Retinal pigment epithelial cell (primary cell): Measurements from ENCODE around the gene SPATS2L.

ENCODE experiments used
- DNase-seq: peaks from one replicate; pipeline ENCODE4 v3.0.0-alpha.2; 2010; ENCODE audit warnings: low read depth
- H3K4me3 ChIP-seq: 2 replicates; pipeline ENCODE4 v1.5.1; 2011; ENCODE audit warnings: mild to moderate bottlenecking, low read length, control low read depth, moderate library complexity
- TF ChIP-seq, protein P1 (sequence below): conservative IDR thresholded peaks from 2 replicates; pipeline ENCODE4 v1.5.1; 2011; ENCODE audit warnings: low read depth, low read length, control low read depth, inconsistent platforms

Gene SPATS2L

DNA sequence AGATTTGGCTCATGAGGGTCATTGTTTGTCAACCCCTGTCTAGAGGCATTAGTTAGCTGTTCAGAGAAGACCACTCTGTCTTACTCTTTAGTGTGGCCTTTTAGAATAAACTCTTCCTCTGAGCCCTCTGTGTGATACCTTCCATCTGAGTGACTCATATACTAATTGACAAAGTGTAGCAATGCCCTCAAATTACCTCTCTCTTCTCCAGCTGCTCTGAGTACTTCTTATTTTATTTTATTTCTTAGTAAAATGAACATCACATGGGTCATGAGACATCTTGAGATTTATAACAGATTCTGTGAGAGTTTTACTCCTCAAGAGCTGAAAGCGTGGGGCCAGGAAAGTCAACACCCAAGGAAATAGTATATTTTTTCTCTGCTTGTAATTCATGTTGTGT is 136.0 kb downstream of the SPATS2L start:
- DNase-seq, result no peak
- H3K4me3 ChIP-seq, result no peak overlapping the region
- TF ChIP-seq, protein P1, sequence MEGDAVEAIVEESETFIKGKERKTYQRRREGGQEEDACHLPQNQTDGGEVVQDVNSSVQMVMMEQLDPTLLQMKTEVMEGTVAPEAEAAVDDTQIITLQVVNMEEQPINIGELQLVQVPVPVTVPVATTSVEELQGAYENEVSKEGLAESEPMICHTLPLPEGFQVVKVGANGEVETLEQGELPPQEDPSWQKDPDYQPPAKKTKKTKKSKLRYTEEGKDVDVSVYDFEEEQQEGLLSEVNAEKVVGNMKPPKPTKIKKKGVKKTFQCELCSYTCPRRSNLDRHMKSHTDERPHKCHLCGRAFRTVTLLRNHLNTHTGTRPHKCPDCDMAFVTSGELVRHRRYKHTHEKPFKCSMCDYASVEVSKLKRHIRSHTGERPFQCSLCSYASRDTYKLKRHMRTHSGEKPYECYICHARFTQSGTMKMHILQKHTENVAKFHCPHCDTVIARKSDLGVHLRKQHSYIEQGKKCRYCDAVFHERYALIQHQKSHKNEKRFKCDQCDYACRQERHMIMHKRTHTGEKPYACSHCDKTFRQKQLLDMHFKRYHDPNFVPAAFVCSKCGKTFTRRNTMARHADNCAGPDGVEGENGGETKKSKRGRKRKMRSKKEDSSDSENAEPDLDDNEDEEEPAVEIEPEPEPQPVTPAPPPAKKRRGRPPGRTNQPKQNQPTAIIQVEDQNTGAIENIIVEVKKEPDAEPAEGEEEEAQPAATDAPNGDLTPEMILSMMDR, result no peak

DNA sequence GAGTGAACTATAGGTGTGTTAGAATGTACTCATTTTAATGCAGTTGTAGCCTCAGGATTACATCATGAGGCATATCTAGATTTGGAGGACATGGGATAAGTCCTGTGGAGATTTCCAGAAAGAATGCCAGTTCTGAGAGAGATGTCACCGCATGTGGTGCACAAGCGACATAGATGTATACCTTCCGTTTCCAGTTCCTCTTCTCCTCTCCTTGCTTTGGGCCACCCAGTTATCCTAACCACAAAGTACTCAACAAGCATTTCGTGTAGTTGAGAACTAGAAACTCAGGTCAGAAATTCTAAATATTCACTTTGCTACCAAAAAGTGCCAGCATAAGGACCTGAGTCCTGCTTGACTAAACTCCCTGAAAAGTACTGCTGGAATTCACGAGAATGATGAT is 136.9 kb downstream of the SPATS2L start:
- no peak overlapping the region for H3K4me3 ChIP-seq
- TF ChIP-seq, protein P1, result no peak
- no peak for DNase-seq

DNA sequence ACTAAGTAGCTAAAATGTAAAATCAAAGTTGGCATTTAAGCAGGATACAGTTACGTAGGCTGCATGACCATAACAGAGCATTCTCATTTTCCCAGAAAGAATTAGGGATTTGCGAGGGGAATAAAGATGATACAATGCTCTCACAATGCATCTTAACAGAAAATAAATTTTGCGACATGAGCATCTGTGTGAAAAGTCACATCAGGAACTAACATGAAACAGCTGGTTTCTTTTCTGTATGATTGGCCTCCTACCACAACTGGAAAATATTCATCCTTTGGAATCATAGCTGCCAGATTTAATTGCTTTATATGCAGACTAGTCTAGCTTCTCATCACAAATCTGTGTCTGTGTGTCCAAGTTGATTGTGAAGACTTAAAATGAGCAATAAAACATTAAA is 137.4 kb downstream of the SPATS2L start:
- DNase-seq, result no peak
- H3K4me3 ChIP-seq, result no peak overlapping the region
- TF ChIP-seq, protein P1, result no peak

DNA sequence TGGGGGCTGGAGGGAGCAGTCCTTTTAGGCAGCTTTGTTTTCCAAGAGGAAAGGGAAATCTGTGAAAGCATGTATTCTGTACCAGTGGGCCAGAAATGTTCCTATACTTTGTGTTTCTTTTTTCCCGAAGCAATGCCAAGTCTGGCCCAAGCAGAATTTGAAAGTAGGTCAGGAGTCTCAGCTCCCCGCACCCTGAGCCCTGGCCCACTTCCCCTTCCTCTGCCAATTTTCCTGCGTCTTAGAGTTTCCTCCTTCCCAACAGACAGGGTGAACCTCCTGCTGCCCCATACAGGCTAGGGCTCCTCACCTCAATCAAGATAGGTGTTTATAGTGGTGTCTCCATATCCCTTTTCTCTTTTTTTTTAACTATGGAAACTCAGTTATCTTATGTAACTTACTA is 138.0 kb downstream of the SPATS2L start:
- no peak overlapping the region for H3K4me3 ChIP-seq
- DNase-seq, result no peak
- TF ChIP-seq, protein P1, result no peak

DNA sequence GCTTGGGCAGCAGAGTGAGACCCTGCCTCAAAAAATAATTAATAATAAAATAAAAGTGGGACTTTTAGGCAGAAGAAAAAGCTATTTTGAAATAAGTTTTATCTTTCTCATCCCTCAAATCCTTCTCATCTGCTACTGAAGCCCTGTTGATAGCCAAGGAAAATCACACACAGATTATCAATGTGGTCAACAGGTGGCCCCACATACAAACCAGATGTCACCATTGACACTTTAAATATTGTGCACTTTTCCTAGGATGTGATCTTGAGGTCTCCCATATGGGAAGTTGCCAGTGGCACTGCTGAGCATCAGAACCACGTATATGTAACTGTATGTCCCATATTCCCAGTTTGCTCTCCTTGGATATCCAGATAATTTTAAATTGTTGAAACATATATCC is 138.8 kb downstream of the SPATS2L start:
- DNase-seq, result no peak
- TF ChIP-seq, protein P1, result no peak
- H3K4me3 ChIP-seq, result no peak overlapping the region

DNA sequence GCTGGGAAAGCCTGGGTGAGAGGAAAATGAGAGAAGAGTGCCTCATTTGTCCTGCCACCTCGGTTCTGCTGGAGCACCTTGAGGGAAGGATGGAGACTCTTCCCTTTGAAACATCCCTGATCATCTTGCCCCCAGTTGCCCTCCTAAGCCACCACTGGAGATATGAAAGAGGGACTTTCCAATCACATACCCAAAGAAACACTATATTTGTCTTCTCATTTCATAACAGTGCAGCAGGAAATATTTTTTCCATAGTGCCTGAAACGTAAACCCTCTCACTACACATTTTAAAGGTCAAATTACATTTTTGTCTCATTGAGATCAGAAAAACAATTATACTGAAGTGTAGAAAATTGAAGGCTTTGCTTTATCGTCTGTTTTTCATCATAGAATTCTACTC is 140.1 kb downstream of the SPATS2L start:
- no peak for DNase-seq
- TF ChIP-seq, protein P1, result no peak
- H3K4me3 ChIP-seq, result no peak overlapping the region

DNA sequence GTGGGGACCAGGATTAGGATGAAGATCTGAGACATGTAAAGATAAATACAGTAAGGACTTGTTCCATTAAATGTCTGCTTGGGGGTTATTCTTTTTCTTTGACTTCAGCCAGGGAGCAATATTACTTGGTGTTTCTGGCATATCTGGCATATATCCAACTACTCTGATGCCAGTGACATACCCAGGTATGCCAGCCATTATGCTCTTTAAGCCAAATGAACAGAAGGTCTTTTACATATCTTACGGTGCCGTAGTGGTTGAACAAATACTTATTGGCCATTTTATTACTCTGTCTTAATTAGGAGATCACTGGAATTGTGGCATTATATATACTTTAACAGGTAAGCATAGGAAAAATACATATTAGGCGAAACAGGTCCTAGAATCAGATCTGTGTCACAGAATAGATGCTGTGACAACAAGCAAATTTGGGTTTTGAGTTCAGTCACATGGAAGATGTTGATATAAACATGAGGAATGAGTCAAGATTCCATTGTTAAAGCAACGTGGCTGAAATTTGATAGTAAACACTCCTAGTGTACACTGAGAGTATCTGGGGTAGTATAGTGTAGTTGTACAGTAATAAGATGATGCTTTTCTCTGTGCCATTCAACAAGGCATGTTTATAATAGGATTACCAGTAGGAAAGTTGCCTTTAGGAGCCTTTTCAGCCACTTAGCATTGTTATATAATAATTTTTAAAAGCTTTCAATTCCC is 140.8 kb downstream of the SPATS2L start:
- no peak for DNase-seq
- TF ChIP-seq, protein P1, result no peak
- H3K4me3 ChIP-seq, result no peak overlapping the region
